ENCODE data around the gene ADD2. TPM values are rescaled to one million over a fixed set of nuclear protein-coding genes. Genes with fewer than 3 reads are reported as not detected.
"Not testable (repeated sequence)": the region's sequence is repeated elsewhere in the genome, so short reads cannot be mapped to it uniquely, and the experiment has no call there.

Gene ADD2
- total RNA-seq, 3 donors from 2014 or later (not counting 1 experiment from before 2014, with no cell fraction given), result 0.16 to 1.4 (median 0.40) TPM

DNA sequence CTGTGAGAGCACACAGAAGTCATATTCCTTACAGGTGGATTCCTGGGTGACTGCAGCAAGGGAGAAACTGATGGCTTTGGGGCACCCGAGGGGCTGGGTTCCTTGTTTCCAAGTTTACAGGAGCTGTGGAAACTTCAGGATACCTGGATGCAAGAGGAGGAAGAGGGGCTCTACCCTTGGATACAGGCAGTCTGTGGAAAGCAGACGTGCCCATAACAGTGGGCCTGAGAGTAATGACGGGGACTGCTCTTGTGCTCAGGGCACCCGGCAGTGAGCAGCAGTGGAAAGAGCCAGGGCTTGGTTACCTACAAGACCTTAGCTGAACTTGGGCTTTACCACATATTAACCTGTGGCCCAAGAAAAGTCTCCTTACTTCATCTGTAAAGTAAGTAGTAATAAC lies 112.2 kb downstream of the ADD2 start:
- intact Hi-C loops (cut with micrococcal nuclease), result no loop called here
- Mint-ChIP-seq H3K4me3 (no peak overlapping the region), H3K4me1 (peaks cover 0 to 7% of the 10 kb centered on the region in 2 donors), H3K27ac (no peak overlapping the region), H3K27me3 (ENCODE audit: low read depth in 2 of 2) (peaks cover 46 to 60% of the 10 kb centered on the region in 2 donors), H3K36me3 (no peaks in the 10 kb centered on the region), H3K9me3 (no peaks in the 10 kb centered on the region)
- Histone ChIP-seq H3K9me3 (ENCODE audit: control insufficient read depth, insufficient read depth, low read length) (no peaks in the 10 kb centered on the region), H3K27ac (ENCODE audit: low read length) (no peak overlapping the region), H3K27me3 (ENCODE audit: control insufficient read depth, insufficient read depth, low read length) (peaks cover 2% of the 10 kb centered on the region), H3K4me1 (ENCODE audit: control insufficient read depth, insufficient read depth, low read length) (no peaks in the 10 kb centered on the region), H3K36me3 (ENCODE audit: control insufficient read depth, insufficient read depth, low read length) (no peaks in the 10 kb centered on the region), H3K4me3 (ENCODE audit: low read length) (no peak overlapping the region)
- DNase-seq, result no peak
- no peak for ATAC-seq
- TF ChIP-seq, protein P1, sequence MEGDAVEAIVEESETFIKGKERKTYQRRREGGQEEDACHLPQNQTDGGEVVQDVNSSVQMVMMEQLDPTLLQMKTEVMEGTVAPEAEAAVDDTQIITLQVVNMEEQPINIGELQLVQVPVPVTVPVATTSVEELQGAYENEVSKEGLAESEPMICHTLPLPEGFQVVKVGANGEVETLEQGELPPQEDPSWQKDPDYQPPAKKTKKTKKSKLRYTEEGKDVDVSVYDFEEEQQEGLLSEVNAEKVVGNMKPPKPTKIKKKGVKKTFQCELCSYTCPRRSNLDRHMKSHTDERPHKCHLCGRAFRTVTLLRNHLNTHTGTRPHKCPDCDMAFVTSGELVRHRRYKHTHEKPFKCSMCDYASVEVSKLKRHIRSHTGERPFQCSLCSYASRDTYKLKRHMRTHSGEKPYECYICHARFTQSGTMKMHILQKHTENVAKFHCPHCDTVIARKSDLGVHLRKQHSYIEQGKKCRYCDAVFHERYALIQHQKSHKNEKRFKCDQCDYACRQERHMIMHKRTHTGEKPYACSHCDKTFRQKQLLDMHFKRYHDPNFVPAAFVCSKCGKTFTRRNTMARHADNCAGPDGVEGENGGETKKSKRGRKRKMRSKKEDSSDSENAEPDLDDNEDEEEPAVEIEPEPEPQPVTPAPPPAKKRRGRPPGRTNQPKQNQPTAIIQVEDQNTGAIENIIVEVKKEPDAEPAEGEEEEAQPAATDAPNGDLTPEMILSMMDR (IDR thresholded peaks at IDR 0.05), result no peak
- 83% methylated on average over 4 of the region's 4 CpGs for WGBS (ENCODE audit: insufficient coverage)

DNA sequence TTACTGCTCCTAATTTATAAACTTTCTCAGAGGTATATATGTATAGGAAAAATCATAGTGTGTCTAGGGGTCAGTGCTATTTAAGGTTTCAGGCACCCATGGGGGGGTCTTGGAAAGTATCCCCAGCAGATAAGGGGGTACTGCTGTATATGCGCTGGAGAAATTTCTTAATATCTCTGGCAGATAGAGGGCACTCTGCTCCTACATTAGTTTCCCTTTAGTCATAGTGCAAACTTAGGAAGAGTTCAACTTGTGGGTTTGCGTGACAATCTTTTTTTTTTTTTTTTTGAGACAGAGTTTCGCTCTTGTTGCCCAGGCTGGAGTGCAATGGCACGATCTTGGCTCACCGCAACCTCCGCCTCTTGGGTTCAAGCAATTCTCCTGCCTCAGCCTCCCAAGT lies 112.8 kb downstream of the ADD2 start:
- ATAC-seq, result peak in 1 of 3 donors; percentile 37
- WGBS (ENCODE audit: insufficient coverage), result 57% methylated on average over 6 of the region's 6 CpGs
- H3K4me1 Mint-ChIP-seq; H3K27ac Mint-ChIP-seq; H3K9me3 Mint-ChIP-seq; H3K36me3 Mint-ChIP-seq; H3K4me1 ChIP-seq (ENCODE audit: control insufficient read depth, insufficient read depth, low read length); H3K4me3 Mint-ChIP-seq; H3K27ac ChIP-seq (ENCODE audit: low read length); H3K4me3 ChIP-seq (ENCODE audit: low read length); H3K27me3 ChIP-seq (ENCODE audit: control insufficient read depth, insufficient read depth, low read length); intact Hi-C loops (cut with micrococcal nuclease); H3K9me3 ChIP-seq (ENCODE audit: control insufficient read depth, insufficient read depth, low read length); H3K36me3 ChIP-seq (ENCODE audit: control insufficient read depth, insufficient read depth, low read length): not testable (repeated sequence)
- peak in 1 of 2 donors; percentile 67 for DNase-seq
- peaks cover 45 to 57% of the 10 kb centered on the region in 2 donors for H3K27me3 Mint-ChIP-seq (ENCODE audit: low read depth in 2 of 2)

DNA sequence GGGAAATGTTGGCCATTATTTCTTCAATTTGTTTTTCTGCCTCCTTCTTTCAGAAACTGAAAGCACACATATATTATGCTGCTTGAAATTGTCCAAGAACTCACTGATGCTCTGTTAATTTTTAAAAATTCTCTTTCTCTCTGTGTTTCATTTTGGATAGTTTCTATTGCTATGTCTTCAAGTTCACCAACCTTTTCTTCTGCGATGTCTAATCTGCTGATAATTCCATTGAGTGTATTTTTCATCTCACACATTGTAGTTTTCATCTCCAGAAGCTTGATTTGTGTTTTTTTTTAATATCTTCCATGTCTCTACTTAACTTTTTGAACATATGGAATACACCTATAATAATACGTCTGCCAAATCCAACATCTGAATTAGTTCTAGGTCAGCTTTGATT lies 116.3 kb downstream of the ADD2 start:
- H3K4me3 ChIP-seq (ENCODE audit: low read length), result no peak overlapping the region
- no peak overlapping the region for H3K27ac ChIP-seq (ENCODE audit: low read length)
- H3K36me3 ChIP-seq (ENCODE audit: control insufficient read depth, insufficient read depth, low read length), result no peaks in the 10 kb centered on the region
- Mint-ChIP-seq H3K9me3 (no peaks in the 10 kb centered on the region), H3K27me3 (ENCODE audit: low read depth in 2 of 2) (peaks cover 43 to 57% of the 10 kb centered on the region in 2 donors), H3K4me3 (no peak overlapping the region), H3K36me3 (no peaks in the 10 kb centered on the region), H3K4me1 (peaks cover 0 to 7% of the 10 kb centered on the region in 2 donors), H3K27ac (no peak overlapping the region)
- TF ChIP-seq, protein P1 (IDR thresholded peaks at IDR 0.05), result no peak
- no peak for ATAC-seq
- H3K9me3 ChIP-seq (ENCODE audit: control insufficient read depth, insufficient read depth, low read length), result no peaks in the 10 kb centered on the region
- no peak for DNase-seq
- H3K4me1 ChIP-seq (ENCODE audit: control insufficient read depth, insufficient read depth, low read length), result no peaks in the 10 kb centered on the region
- peaks cover 2% of the 10 kb centered on the region for H3K27me3 ChIP-seq (ENCODE audit: control insufficient read depth, insufficient read depth, low read length)
- intact Hi-C loops (cut with micrococcal nuclease), result no loop called here
- no CpG with 5 or more reads among the region's 2 CpGs for WGBS (ENCODE audit: insufficient coverage)

DNA sequence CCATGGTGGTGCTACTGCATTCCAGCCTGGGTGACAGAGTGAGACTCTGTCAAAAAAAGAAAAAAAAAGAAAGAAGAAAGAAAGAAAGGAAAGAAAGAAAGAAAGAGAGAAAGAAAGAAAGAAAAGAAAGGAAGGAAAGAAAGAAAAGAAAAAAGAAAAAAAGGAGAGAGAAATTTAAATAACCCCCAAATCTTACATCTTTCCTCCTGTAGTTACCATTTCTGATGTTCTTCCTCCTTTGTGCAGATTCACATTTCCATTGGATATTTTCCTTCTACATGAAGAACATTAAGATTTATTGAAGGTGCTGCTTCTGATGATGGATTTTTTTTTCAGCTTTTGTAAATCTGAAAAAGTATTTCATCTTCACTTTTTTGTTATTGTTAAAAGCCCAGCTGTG lies 117.0 kb downstream of the ADD2 start:
- Histone ChIP-seq H3K9me3 (ENCODE audit: control insufficient read depth, insufficient read depth, low read length) (no peaks in the 10 kb centered on the region), H3K27ac (ENCODE audit: low read length) (no peak overlapping the region), H3K4me3 (ENCODE audit: low read length) (no peak overlapping the region), H3K36me3 (ENCODE audit: control insufficient read depth, insufficient read depth, low read length) (no peaks in the 10 kb centered on the region), H3K27me3 (ENCODE audit: control insufficient read depth, insufficient read depth, low read length) (peaks cover 2% of the 10 kb centered on the region), H3K4me1 (ENCODE audit: control insufficient read depth, insufficient read depth, low read length) (no peaks in the 10 kb centered on the region)
- Mint-ChIP-seq H3K27me3 (ENCODE audit: low read depth in 2 of 2) (peaks cover 37 to 50% of the 10 kb centered on the region in 2 donors), H3K27ac (no peak overlapping the region), H3K4me3 (no peak overlapping the region), H3K4me1 (no peaks in the 10 kb centered on the region), H3K9me3 (no peaks in the 10 kb centered on the region), H3K36me3 (no peaks in the 10 kb centered on the region)
- ATAC-seq (no peak), DNase-seq (no peak)
- TF ChIP-seq, protein P1 (IDR thresholded peaks at IDR 0.05), result no peak
- intact Hi-C loops (cut with micrococcal nuclease), result no loop called here
